Fibroblast of lung (primary cell): ENCODE data around the gene SIVA1.

Source experiments
- CTCF ChIP-seq, 2 donors: IDR thresholded peaks in 1 of 2; conservative IDR thresholded peaks in 1 of 2; 1 replicate in 1 of 2; 2 replicates in 1 of 2; pipeline ENCODE4 v1.5.1; 2011 to 2012; ENCODE audit warnings: low read length in 2 of 2, control low read depth in 1 of 2, inconsistent platforms in 1 of 2, low read depth in 1 of 2, mild to moderate bottlenecking in 1 of 2
- EZH2 ChIP-seq: IDR thresholded peaks from 2 replicates; pipeline ENCODE4 v1.5.1; 2012; ENCODE audit warnings: low read length, control low read depth, mild to moderate bottlenecking; ENCODE audit errors: missing control alignments

GRCh38 chr14:104729835-104730181 is 23.1 kb upstream of the SIVA1 start:
- TF ChIP-seq CTCF (conservative IDR thresholded peaks at IDR 0.05 in 1 of 2, IDR thresholded peaks at IDR 0.05 in 1 of 2; ENCODE audit: low read depth in 1 of 2, low read length in 2 of 2) (no peak), EZH2 (no peak)
